ENCODE measurements around the gene DPP10.

The DPP10 gene

GRCh38 chr2:115364093-115364492 lies 921.7 kb downstream of the DPP10 start:
- H3K27me3 ChIP-seq (ENCODE audit: insufficient read depth, low read length, poor library complexity, severe bottlenecking): no peaks in the 10 kb centered on the region
- no peaks in the 10 kb centered on the region for H4K20me1 ChIP-seq (ENCODE audit: insufficient read depth, low read length, poor library complexity, severe bottlenecking)
- H2AFZ ChIP-seq (ENCODE audit: low read length): no peak overlapping the region
- no peaks in the 10 kb centered on the region for H3K9me2 ChIP-seq (replicated peaks; ENCODE audit: low read depth, low read length)
- H3K4me2 ChIP-seq (ENCODE audit: low read depth, low read length, poor library complexity, severe bottlenecking): no peak overlapping the region
- H3F3A ChIP-seq (ENCODE audit: low read depth): no peaks in the 10 kb centered on the region
- H3K4me1 ChIP-seq (ENCODE audit: insufficient read depth, low read length, poor library complexity, severe bottlenecking): no peaks in the 10 kb centered on the region
- no peak for TF ChIP-seq CTCF (conservative IDR thresholded peaks at IDR 0.05; ENCODE audit: low read length)
- TF ChIP-seq EZH2phosphoT487 (IDR thresholded peaks at IDR 0.05; ENCODE audit: borderline replicate concordance): no peak
- no peaks in the 10 kb centered on the region for H3K36me3 ChIP-seq (ENCODE audit: insufficient read depth, low read length)
- H3K4me3 ChIP-seq (ENCODE audit: low read length, poor library complexity, severe bottlenecking): no peak overlapping the region
- no peaks in the 10 kb centered on the region for H3K79me2 ChIP-seq (ENCODE audit: insufficient read depth, low read length)
- no peaks in the 10 kb centered on the region for H3K9me3 ChIP-seq (ENCODE audit: insufficient read depth, low read depth, low read length)
- H3K9ac ChIP-seq (ENCODE audit: low read depth, low read length, poor library complexity, severe bottlenecking): no peak overlapping the region

- no peak overlapping the region for H3K4me2 ChIP-seq (ENCODE audit: low read depth, low read length, poor library complexity, severe bottlenecking)
- H3K4me1 ChIP-seq (ENCODE audit: insufficient read depth, low read length, poor library complexity, severe bottlenecking): no peaks in the 10 kb centered on the region
- no peak for TF ChIP-seq CTCF (conservative IDR thresholded peaks at IDR 0.05; ENCODE audit: low read length)
- TF ChIP-seq EZH2phosphoT487 (IDR thresholded peaks at IDR 0.05; ENCODE audit: borderline replicate concordance): no peak
- no peak overlapping the region for H3K9ac ChIP-seq (ENCODE audit: low read depth, low read length, poor library complexity, severe bottlenecking)
- no peaks in the 10 kb centered on the region for H3K36me3 ChIP-seq (ENCODE audit: insufficient read depth, low read length)
- H3K9me3 ChIP-seq (ENCODE audit: insufficient read depth, low read depth, low read length): no peaks in the 10 kb centered on the region
- H3K79me2 ChIP-seq (ENCODE audit: insufficient read depth, low read length): no peaks in the 10 kb centered on the region
- H3K9me2 ChIP-seq (replicated peaks; ENCODE audit: low read depth, low read length): no peaks in the 10 kb centered on the region
- no peaks in the 10 kb centered on the region for H3K27me3 ChIP-seq (ENCODE audit: insufficient read depth, low read length, poor library complexity, severe bottlenecking)
- H4K20me1 ChIP-seq (ENCODE audit: insufficient read depth, low read length, poor library complexity, severe bottlenecking): no peaks in the 10 kb centered on the region
- H3K4me3 ChIP-seq (ENCODE audit: low read length, poor library complexity, severe bottlenecking): no peak overlapping the region
- no peak overlapping the region for H2AFZ ChIP-seq (ENCODE audit: low read length)
- H3F3A ChIP-seq (ENCODE audit: low read depth): no peaks in the 10 kb centered on the region
Measured at GRCh38 chr2:115369400-115369799, 927.0 kb downstream of the DPP10 start.

GRCh38 chr2:115374981-115375380 lies 932.5 kb downstream of the DPP10 start:
- Histone ChIP-seq H3K9me2 (replicated peaks; ENCODE audit: low read depth, low read length) (no peaks in the 10 kb centered on the region), H3K4me1 (ENCODE audit: insufficient read depth, low read length, poor library complexity, severe bottlenecking) (no peaks in the 10 kb centered on the region), H3K36me3 (ENCODE audit: insufficient read depth, low read length) (no peaks in the 10 kb centered on the region), H3K27me3 (ENCODE audit: insufficient read depth, low read length, poor library complexity, severe bottlenecking) (no peaks in the 10 kb centered on the region), H2AFZ (ENCODE audit: low read length) (no peak overlapping the region), H3K4me3 (ENCODE audit: low read length, poor library complexity, severe bottlenecking) (no peak overlapping the region), H3K79me2 (ENCODE audit: insufficient read depth, low read length) (no peaks in the 10 kb centered on the region), H4K20me1 (ENCODE audit: insufficient read depth, low read length, poor library complexity, severe bottlenecking) (no peaks in the 10 kb centered on the region), H3K9me3 (ENCODE audit: insufficient read depth, low read depth, low read length) (peaks cover 7% of the 10 kb centered on the region; the same call in 1 of the 2 replicates), H3F3A (ENCODE audit: low read depth) (no peaks in the 10 kb centered on the region), H3K9ac (ENCODE audit: low read depth, low read length, poor library complexity, severe bottlenecking) (no peak overlapping the region), H3K4me2 (ENCODE audit: low read depth, low read length, poor library complexity, severe bottlenecking) (no peak overlapping the region)
- TF ChIP-seq EZH2phosphoT487 (IDR thresholded peaks at IDR 0.05; ENCODE audit: borderline replicate concordance) (no peak), CTCF (conservative IDR thresholded peaks at IDR 0.05; ENCODE audit: low read length) (no peak)
